SK-N-SH (cell line): ENCODE results near the gene ASTL.

Source experiments
- CHD2 ChIP-seq: fragments of 150-350 bp; IDR thresholded peaks from 2 replicates; pipeline ENCODE4 v1.6.1; 2018; ENCODE audit warnings: low read length; ENCODE audit not compliant: partially characterized antibody
- CTCF ChIP-seq: fragments of 200-600 bp; sonication (generic); IDR thresholded peaks from 2 replicates; pipeline ENCODE4 v1.6.1; 2017; ENCODE audit warnings: antibody characterized with exemption, mild to moderate bottlenecking, moderate library complexity
- FOXJ3 ChIP-seq: sonication (generic); formaldehyde crosslinking; IDR thresholded peaks from 2 replicates; pipeline ENCODE4 v1.5.1; 2020; ENCODE audit warnings: mild to moderate bottlenecking, missing genetic modification reagents
- RCOR1 ChIP-seq: fragments of 150-350 bp; IDR thresholded peaks from 2 replicates; pipeline ENCODE4 v1.6.1; 2017; ENCODE audit warnings: antibody characterized with exemption, low read length
- RFX5 ChIP-seq: IDR thresholded peaks from 2 replicates; pipeline ENCODE4 v1.6.1; 2012; ENCODE audit warnings: mild to moderate bottlenecking, improper control_type of control experiment, low read length
- TEAD4 ChIP-seq: IDR thresholded peaks from 2 replicates; pipeline ENCODE4 v1.4.0; 2012; ENCODE audit warnings: mild to moderate bottlenecking, borderline replicate concordance; ENCODE audit not compliant: insufficient read depth
- USF1 ChIP-seq: IDR thresholded peaks from 2 replicates; pipeline ENCODE4 v1.4.0; 2012; ENCODE audit warnings: low read depth, borderline replicate concordance

GRCh38 chr2:96185516-96185915 is 47.2 kb upstream of the ASTL start:
- TF ChIP-seq CTCF (no peak), USF1 (no peak), RCOR1 (no peak), FOXJ3 (no peak), CHD2 (no peak), RFX5 (no peak), TEAD4 (no peak)
